T-cell (primary cell): ENCODE data around the gene ADAM23. TPM values are rescaled to one million over a fixed set of nuclear protein-coding genes. Genes with fewer than 3 reads are reported as not detected.

Source experiments
- ATAC-seq, 4 experiments: fragments of 200-7000 bp in 3 of 4; fragments of 150-1000 bp in 1 of 4; cut with Tn5 transposase; replicated peaks in 1 of 4; 1 replicate in 3 of 4; 2 replicates in 1 of 4; pipeline ENCODE4 v1.10.0; 2021; ENCODE audit warnings: moderate library complexity in 3 of 4, mild to moderate bottlenecking in 2 of 4, moderate number of reproducible peaks in 1 of 4
- CTCF ChIA-PET, 2 donors: fragments of 300-600 bp; sonication (Branson Sonifier 250); formaldehyde crosslinking; loops; one replicate each; lab custom pipeline; 2022; ENCODE audit warnings: antibody characterized with exemption in 2 of 2; lab: Charles Lee
- POLR2A ChIA-PET, 2 donors: fragments of 300-600 bp; sonication (Branson Sonifier 250); formaldehyde crosslinking; loops; one replicate each; lab custom pipeline; 2022; ENCODE audit warnings: antibody characterized with exemption in 2 of 2; lab: Charles Lee
- DNase-seq, 35 experiments: peaks; one replicate each; pipeline versions ENCODE4 v3.0.0 to v3.0.0-alpha.2; 2013 to 2023
- H3K27ac ChIP-seq: one replicate; pipeline ENCODE4 v1.5.1; 2013; ENCODE audit warnings: low read length
- H3K27me3 ChIP-seq, 2 experiments: replicated peaks in 1 of 2; 1 replicate in 1 of 2; 2 replicates in 1 of 2; pipeline versions ENCODE4 v1.6.1 to v1.7.0; 2013; ENCODE audit warnings: low read length in 1 of 2, mixed read lengths in 1 of 2; ENCODE audit not compliant: control insufficient read depth in 2 of 2, insufficient read depth in 2 of 2; ENCODE audit errors: extremely low read depth in 1 of 2
- H3K36me3 ChIP-seq, 2 donors: 1 replicate in 1 of 2; 2 replicates in 1 of 2; pipeline versions ENCODE4 v1.6.1 to v1.7.0; 2013; ENCODE audit warnings: low read length in 1 of 2; ENCODE audit not compliant: control insufficient read depth in 2 of 2, insufficient read depth in 1 of 2; ENCODE audit errors: extremely low read depth in 1 of 2
- H3K4me1 ChIP-seq, 2 experiments: 1 replicate in 1 of 2; 2 replicates in 1 of 2; pipeline versions ENCODE4 v1.6.1 to v1.7.0; 2013; ENCODE audit warnings: low read length in 2 of 2, mixed read lengths in 1 of 2; ENCODE audit not compliant: insufficient read depth in 2 of 2, control insufficient read depth in 1 of 2; ENCODE audit errors: extremely low read depth in 1 of 2
- H3K4me3 ChIP-seq, 2 donors: 1 replicate in 1 of 2; 2 replicates in 1 of 2; pipeline versions ENCODE4 v1.5.1 to v1.7.0; 2013; ENCODE audit warnings: mild to moderate bottlenecking in 2 of 2, low read length in 1 of 2, moderate library complexity in 1 of 2; ENCODE audit not compliant: control insufficient read depth in 1 of 2; ENCODE audit errors: extremely low read depth in 1 of 2
- H3K9me3 ChIP-seq: 2 replicates; pipeline ENCODE4 v1.7.0; 2013
- H3K27ac Mint-ChIP-seq, 2 donors: one replicate each; pipeline ENCODE4 v1.8.0; 2020 to 2021; ENCODE audit warnings: mild to moderate bottlenecking in 2 of 2, mixed read lengths in 2 of 2
- H3K27me3 Mint-ChIP-seq, 2 donors: one replicate each; pipeline ENCODE4 v1.8.0; 2021 to 2022; ENCODE audit warnings: mixed read lengths in 2 of 2
- H3K36me3 Mint-ChIP-seq: one replicate; pipeline ENCODE4 v1.8.0; 2021; ENCODE audit warnings: mixed read lengths
- H3K4me1 Mint-ChIP-seq, 3 donors: one replicate each; pipeline ENCODE4 v1.8.0; 2020 to 2022; ENCODE audit warnings: mixed read lengths in 3 of 3, mild to moderate bottlenecking in 1 of 3
- H3K4me3 Mint-ChIP-seq, 3 donors: one replicate each; pipeline ENCODE4 v1.8.0; 2020 to 2022; ENCODE audit warnings: mild to moderate bottlenecking in 3 of 3, mixed read lengths in 3 of 3, moderate library complexity in 3 of 3
- H3K9me3 Mint-ChIP-seq, 3 donors: one replicate each; pipeline ENCODE4 v1.8.0; 2020 to 2022; ENCODE audit warnings: mixed read lengths in 3 of 3
- WGBS: methylation state at CpG from one replicate; pipeline ENCODE4 v1.1.5; 2013; ENCODE audit warnings: missing lambda C conversion rate; ENCODE audit not compliant: insufficient coverage; 5-methylcytosine and 5-hydroxymethylcytosine counted together
- total RNA-seq, 35 experiments: library from RNA in 6 of 35; stranded (reverse) in 6 of 35; fragments of 120-200 nt in 1 of 35; gene quantifications; one replicate each; pipeline versions ENCODE4 v1.2.1 to v1.2.4 and lab custom pipeline; 2013 to 2026

The ADAM23 gene
- total RNA-seq, 5 donors from 2014 or later (not counting 1 experiment from before 2014, with no cell fraction given): 0.95 to 14.2 (median 9.3) TPM

- ChIA-PET CTCF (interaction anchor here in 1 of 2 donors (1.0 kb wide), 1 partner anchor 27 kb away, joined by 3 read pairs; no protein-coding TSS in a partner anchor), POLR2A (interaction anchor here (0.6 to 0.7 kb wide), 3 partner anchors 17 to 114 kb away, joined by 3 to 5 read pairs (median 5); no protein-coding TSS in a partner anchor)
- DNase-seq (no peak), ATAC-seq (no peak)
- H3K27me3 ChIP-seq: peaks cover 0 to 4% of the 10 kb centered on the region in 2 experiments
- Mint-ChIP-seq H3K4me1 (peaks cover 19 to 24% (median 23%) of the 10 kb centered on the region in 3 donors), H3K9me3 (no peaks in the 10 kb centered on the region), H3K27ac (no peak overlapping the region), H3K27me3 (peaks cover 4 to 12% of the 10 kb centered on the region in 2 donors), H3K36me3 (no peaks in the 10 kb centered on the region), H3K4me3 (no peak overlapping the region)
- H3K4me3 ChIP-seq: no peak overlapping the region
- H3K4me1 ChIP-seq: peaks cover 10 to 17% of the 10 kb centered on the region in 2 experiments
- no peaks in the 10 kb centered on the region for H3K9me3 ChIP-seq
- no peak overlapping the region for H3K27ac ChIP-seq
- H3K36me3 ChIP-seq: no peaks in the 10 kb centered on the region
- WGBS: 100% methylated on average over 2 of the region's 3 CpGs
Observed at GRCh38 chr2:206531996-206532543, 88.7 kb downstream of the ADAM23 start.

- Mint-ChIP-seq H3K4me3 (no peak overlapping the region), H3K27me3 (peaks cover 5 to 14% of the 10 kb centered on the region in 2 donors), H3K4me1 (peaks cover 23 to 28% (median 27%) of the 10 kb centered on the region in 3 donors), H3K9me3 (no peaks in the 10 kb centered on the region), H3K27ac (no peak overlapping the region), H3K36me3 (no peaks in the 10 kb centered on the region)
- peaks cover 10 to 17% of the 10 kb centered on the region in 2 experiments for H3K4me1 ChIP-seq
- no peak for DNase-seq
- H3K27me3 ChIP-seq: peaks cover 0 to 4% of the 10 kb centered on the region in 2 experiments
- no peak overlapping the region for H3K27ac ChIP-seq
- CTCF ChIA-PET: no interaction called here
- H3K4me3 ChIP-seq: no peak overlapping the region
- POLR2A ChIA-PET: no interaction called here
- no CpG with 5 or more reads among the region's 1 CpG for WGBS
- no peaks in the 10 kb centered on the region for H3K9me3 ChIP-seq
- H3K36me3 ChIP-seq: no peaks in the 10 kb centered on the region
- ATAC-seq: no peak
Observed at GRCh38 chr2:206533977-206534376, 90.6 kb downstream of the ADAM23 start.

- 85% methylated on average over 2 of the region's 4 CpGs for WGBS
- peaks cover 18 to 25% (median 24%) of the 10 kb centered on the region in 3 donors for H3K4me1 Mint-ChIP-seq
Observed at GRCh38 chr2:206535260-206535986, 92.1 kb downstream of the ADAM23 start.

GRCh38 chr2:206540757-206541156, 97.4 kb downstream of the ADAM23 start:
- H3K4me1 Mint-ChIP-seq: peaks cover 13 to 26% (median 23%) of the 10 kb centered on the region in 3 donors
- H3K9me3 ChIP-seq: no peaks in the 10 kb centered on the region
- ATAC-seq (no peak), DNase-seq (no peak)
- no peak overlapping the region for H3K4me3 Mint-ChIP-seq
- H3K36me3 Mint-ChIP-seq: no peaks in the 10 kb centered on the region
- H3K9me3 Mint-ChIP-seq: no peaks in the 10 kb centered on the region
- no peak overlapping the region for H3K27ac Mint-ChIP-seq
- ChIA-PET CTCF (interaction anchor here (0.6 to 1.4 kb wide), 4 partner anchors 15 to 874 kb away, joined by 3 to 5 read pairs (median 3); no protein-coding TSS in a partner anchor), POLR2A (no interaction called here)
- H3K27me3 ChIP-seq: no peaks in the 10 kb centered on the region
- H3K4me1 ChIP-seq: peaks cover 0 to 2% of the 10 kb centered on the region in 2 experiments
- no peaks in the 10 kb centered on the region for H3K36me3 ChIP-seq
- peaks cover 2 to 3% of the 10 kb centered on the region in 2 donors for H3K27me3 Mint-ChIP-seq
- no peak overlapping the region for H3K4me3 ChIP-seq
- no CpG with 5 or more reads among the region's 4 CpGs for WGBS
- no peak overlapping the region for H3K27ac ChIP-seq

More at GRCh38 chr2:206535260-206535986, 92.1 kb downstream of the ADAM23 start:
- no peak for ATAC-seq
- no peak for DNase-seq
- Histone ChIP-seq H3K27ac (no peak overlapping the region), H3K4me3 (no peak overlapping the region), H3K9me3 (no peaks in the 10 kb centered on the region), H3K27me3 (peaks cover 0 to 4% of the 10 kb centered on the region in 2 experiments), H3K4me1 (peaks cover 4 to 12% of the 10 kb centered on the region in 2 experiments), H3K36me3 (no peaks in the 10 kb centered on the region)
- ChIA-PET CTCF (no interaction called here), POLR2A (no interaction called here)
- Mint-ChIP-seq H3K27me3 (peaks cover 5 to 14% of the 10 kb centered on the region in 2 donors), H3K36me3 (no peaks in the 10 kb centered on the region), H3K27ac (no peak overlapping the region), H3K4me3 (no peak overlapping the region), H3K9me3 (no peaks in the 10 kb centered on the region)

- ATAC-seq: peak; percentile 61 to 91 (median 71)
- 0% methylated on average over 1 of the region's 2 CpGs for WGBS
- H3K36me3 Mint-ChIP-seq: no peaks in the 10 kb centered on the region
- peak overlapping the region; percentile 8 for H3K27ac ChIP-seq
- H3K9me3 Mint-ChIP-seq: no peaks in the 10 kb centered on the region
- no peaks in the 10 kb centered on the region for H3K27me3 ChIP-seq
- H3K27ac Mint-ChIP-seq: peak overlapping the region; percentile 30 to 40
- no peak overlapping the region for H3K4me3 ChIP-seq
- POLR2A ChIA-PET: interaction anchor here in 1 of 2 donors (0.6 kb wide), 1 partner anchor 1815 kb away, joined by 3 read pairs; no protein-coding TSS in a partner anchor
- H3K36me3 ChIP-seq: no peaks in the 10 kb centered on the region
- no peaks in the 10 kb centered on the region for H3K9me3 ChIP-seq
- H3K4me1 Mint-ChIP-seq: peaks cover 7 to 18% (median 15%) of the 10 kb centered on the region in 3 donors
- peak in 2 of 35 experiments; percentile 27 for DNase-seq
- CTCF ChIA-PET: interaction anchor here in 1 of 2 donors (0.7 kb wide), 1 partner anchor 16 kb away, joined by 3 read pairs; no protein-coding TSS in a partner anchor
- no peak overlapping the region for H3K4me3 Mint-ChIP-seq
- peaks cover 0 to 2% of the 10 kb centered on the region in 2 experiments for H3K4me1 ChIP-seq
- no peaks in the 10 kb centered on the region for H3K27me3 Mint-ChIP-seq
Observed at GRCh38 chr2:206543073-206543472, 99.7 kb downstream of the ADAM23 start.

GRCh38 chr2:206548383-206548782, 105.1 kb downstream of the ADAM23 start:
- H3K27me3 ChIP-seq: peaks cover 0 to 4% of the 10 kb centered on the region in 2 experiments
- ChIA-PET CTCF (interaction anchor here (0.6 to 2.2 kb wide), 4 partner anchors 9 to 1488 kb away, joined by 4 to 8 read pairs (median 5); no protein-coding TSS in a partner anchor), POLR2A (no interaction called here)
- Mint-ChIP-seq H3K27me3 (no peaks in the 10 kb centered on the region), H3K4me1 (peaks cover under 1 to 6% (median 4%) of the 10 kb centered on the region in 3 donors), H3K4me3 (no peak overlapping the region), H3K9me3 (no peaks in the 10 kb centered on the region), H3K36me3 (no peaks in the 10 kb centered on the region), H3K27ac (no peak overlapping the region)
- no peak overlapping the region for H3K27ac ChIP-seq
- H3K9me3 ChIP-seq: no peaks in the 10 kb centered on the region
- ATAC-seq: no peak
- H3K4me3 ChIP-seq: no peak overlapping the region
- WGBS: no CpG with 5 or more reads among the region's 5 CpGs
- H3K4me1 ChIP-seq: no peaks in the 10 kb centered on the region
- DNase-seq: no peak
- no peaks in the 10 kb centered on the region for H3K36me3 ChIP-seq
